HS-27A (cell line): Measurements from ENCODE around the gene IFI44.

Experiments
- DNase-seq: peaks from one replicate; pipeline ENCODE4 v3.0.0-alpha.2; 2012; ENCODE audit warnings: low read depth, missing footprints

The IFI44 gene

GRCh38 chr1:78652019-78652560 is 2.5 kb downstream of the IFI44 start:
- DNase-seq, result no peak

DNA sequence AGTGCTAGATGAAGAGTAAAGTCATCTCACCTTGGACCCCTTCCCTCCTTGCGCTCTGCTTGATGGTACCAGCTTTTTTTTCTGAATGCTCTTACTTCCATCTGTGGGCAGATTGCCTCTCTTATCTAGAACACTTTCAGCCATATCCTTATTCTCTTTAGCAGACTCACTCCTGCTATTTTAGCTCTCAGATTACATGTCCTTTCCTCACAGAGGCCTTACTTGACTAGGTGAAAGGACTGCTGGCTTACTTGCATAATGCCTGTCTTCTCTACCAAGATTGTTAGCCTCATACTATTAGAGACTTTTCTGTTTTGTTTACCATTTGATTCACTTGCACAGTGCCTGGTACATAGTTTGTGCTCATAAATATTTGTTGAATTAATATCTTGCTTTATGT is 9.3 kb downstream of the IFI44 start:
- no peak for DNase-seq

DNA sequence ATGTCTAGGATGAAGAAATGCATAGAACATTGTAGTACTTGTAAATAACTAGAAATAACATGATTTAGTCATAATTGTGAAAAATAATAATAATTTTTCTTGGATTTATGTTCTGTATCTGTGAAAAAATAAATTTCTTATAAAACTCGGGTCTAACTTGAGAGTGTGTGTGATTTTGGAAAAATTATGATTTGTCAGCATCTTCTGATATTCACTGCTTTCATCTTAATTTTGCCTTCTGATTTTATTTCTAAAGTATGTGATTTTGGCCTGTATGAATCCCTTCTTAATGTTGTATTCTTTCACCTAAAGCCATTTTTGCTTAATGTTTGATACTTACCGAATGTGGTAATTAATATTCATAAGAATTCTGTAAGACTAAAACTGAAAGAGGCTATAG is 14.3 kb downstream of the IFI44 start:
- DNase-seq, result no peak

DNA sequence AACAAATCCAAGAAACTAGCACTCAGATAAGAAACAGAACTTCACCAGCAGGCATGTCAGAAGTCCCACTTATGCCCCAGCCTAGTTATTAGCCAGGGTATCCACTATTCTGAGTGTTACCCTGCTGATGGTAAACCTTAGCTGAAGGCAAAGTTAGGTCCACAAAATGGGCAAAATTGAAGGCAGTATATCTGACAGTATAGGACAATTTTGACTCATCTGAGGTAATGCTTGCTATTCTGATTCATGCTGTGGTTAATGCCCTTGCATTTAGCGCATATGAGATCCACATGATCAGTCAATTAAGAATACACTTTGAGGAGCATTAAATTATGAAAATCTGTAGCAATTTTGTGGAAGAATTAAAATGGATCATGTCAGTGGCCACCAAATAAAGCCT is 15.1 kb downstream of the IFI44 start:
- DNase-seq, result no peak

GRCh38 chr1:78665809-78666208 is 16.2 kb downstream of the IFI44 start:
- no peak for DNase-seq

DNA sequence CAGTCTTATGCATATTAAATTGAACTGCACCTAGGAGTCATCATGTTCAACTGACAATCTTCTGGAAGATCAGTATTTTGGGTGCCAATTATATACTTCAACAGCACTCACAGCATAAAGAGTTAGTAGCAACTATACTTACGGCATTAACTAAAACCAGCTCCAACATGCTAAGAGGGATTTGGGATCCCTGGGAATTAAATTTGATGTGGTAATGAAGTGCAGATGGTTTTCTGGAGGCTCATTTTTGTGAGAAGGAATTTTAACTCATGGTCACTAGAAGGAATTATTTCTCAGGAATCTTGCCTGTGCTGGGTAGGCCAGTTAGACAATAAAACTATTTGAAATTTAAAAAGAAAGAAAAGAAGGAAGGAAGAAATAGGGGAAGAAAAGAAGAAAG is 18.3 kb downstream of the IFI44 start:
- no peak for DNase-seq

- DNase-seq, result no peak
These were observed 18.8 kb downstream of the IFI44 start for GRCh38 chr1:78668427-78668826.

DNA sequence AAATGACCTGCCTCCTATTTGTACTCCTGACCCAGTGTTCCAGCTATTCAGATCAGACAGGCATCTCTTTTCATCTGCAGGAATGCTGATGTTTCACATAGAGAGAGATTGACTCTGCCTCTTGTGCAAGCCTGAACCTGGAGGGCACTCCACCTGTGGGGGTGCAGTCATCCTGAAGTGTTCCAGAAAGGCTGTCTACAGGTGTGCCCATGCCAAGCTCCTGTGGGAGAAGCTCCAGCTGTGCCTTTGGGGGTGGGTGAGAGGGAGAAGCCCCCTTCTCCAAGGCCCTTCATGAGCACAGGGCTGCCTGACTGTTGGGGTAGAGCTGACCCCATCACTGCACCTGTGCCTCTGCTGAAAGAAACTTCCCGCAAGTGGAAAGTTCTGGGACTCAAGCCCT is 22.8 kb downstream of the IFI44 start:
- no peak for DNase-seq

- DNase-seq, result no peak
These were observed 23.5 kb downstream of the IFI44 start for GRCh38 chr1:78673120-78673519.

- no peak for DNase-seq
These were observed 26.8 kb downstream of the IFI44 start for GRCh38 chr1:78676347-78676982.

DNA sequence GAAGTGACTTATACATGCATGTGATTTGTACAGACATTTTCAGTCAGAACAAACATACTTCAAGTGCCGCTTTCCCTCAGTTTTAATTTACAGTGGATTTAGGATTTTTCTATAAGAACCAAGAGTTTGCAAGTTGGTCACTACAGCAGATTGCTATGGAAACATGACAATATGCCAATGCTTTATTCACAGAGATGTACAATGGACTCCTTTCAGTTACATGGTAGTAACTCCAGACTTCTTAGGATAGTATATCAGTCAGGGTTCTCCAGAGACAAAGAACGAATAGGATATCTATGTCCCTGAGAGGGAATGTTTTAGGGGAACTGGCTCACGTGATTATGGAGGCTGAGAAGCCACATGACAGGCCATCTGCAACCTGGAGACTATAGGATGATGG is 27.4 kb downstream of the IFI44 start:
- DNase-seq, result no peak

- no peak for DNase-seq
These were observed 28.2 kb downstream of the IFI44 start for GRCh38 chr1:78677788-78678187.

DNA sequence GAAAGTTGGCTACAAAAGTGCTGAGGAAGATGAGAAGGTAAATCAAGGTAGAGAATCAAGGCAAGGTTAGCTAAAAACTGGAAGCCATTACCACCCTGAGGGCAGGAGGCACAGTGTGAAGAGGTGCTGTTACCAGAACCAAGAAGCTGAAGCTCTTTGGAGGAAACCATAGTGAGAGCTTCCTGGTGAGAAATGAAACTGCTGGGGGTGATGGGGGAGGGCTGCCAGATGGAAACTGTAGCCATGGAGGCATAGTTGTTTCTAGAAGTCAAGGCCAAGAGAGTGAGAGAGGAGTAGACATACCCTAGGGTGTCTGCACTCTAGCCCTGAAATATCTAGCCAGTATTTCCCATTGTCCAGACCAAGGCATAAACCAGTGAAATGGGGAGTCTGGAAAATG is 28.7 kb downstream of the IFI44 start:
- DNase-seq, result no peak

DNA sequence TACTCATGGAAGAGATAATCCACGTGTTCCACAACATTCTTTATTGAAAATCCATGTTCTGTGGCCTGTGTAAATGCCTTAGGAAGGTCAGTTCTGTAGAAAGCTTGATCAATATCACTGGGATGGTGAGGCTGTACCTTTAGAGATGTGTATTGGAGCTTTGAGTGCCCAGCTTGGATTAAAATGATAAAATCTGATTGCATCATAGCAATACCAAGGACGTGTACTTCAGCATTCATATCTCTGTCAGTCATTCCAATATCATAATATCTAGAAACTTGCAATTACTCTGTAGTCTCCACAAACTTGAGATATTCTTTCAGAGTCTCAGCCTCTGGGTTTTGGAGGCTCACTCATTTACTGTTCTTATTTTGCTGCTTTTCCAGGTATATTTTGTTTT is 31.6 kb downstream of the IFI44 start:
- DNase-seq, result no peak

DNA sequence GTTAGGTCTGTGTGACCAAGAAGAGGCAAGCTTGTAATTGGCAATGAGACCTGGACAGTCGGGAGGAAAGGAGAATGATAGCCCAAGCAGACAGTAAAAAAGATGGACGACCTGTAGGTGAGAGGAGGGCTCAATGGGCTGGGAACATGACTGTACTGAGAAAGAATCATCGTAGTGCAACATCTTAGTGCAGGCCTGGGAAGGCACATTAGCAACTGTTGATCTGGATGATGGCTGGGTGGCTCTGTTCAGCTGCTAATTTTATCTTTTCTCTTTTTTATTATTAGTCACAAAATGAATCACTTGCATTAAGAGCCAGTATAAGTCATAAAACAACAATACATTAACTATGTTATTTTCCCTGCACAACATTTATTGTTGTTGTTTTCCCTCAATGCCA is 32.9 kb downstream of the IFI44 start:
- DNase-seq, result no peak

- no peak for DNase-seq
These were observed 33.4 kb downstream of the IFI44 start for GRCh38 chr1:78683079-78683478.

DNA sequence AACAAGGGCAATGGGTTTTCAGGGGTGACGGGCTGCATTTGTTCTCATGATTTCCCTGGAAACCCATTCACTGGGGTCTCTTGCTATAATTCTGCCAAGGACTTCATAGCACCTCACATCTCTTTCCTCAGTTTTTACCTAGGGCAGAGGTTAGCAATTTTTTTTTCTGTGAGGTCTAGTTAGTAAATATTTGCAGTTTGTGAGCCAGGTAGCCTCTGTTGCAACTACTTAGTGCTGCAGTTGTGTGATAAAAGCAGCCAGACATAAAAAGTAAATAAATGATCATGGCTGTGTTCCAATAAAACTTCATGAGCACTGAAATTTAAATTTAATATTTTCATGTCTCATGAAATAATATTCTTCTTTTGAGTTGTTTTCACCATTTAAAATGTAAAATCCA is 37.7 kb downstream of the IFI44 start:
- no peak for DNase-seq

- DNase-seq, result no peak
These were observed 38.3 kb downstream of the IFI44 start for GRCh38 chr1:78687914-78688313.

DNA sequence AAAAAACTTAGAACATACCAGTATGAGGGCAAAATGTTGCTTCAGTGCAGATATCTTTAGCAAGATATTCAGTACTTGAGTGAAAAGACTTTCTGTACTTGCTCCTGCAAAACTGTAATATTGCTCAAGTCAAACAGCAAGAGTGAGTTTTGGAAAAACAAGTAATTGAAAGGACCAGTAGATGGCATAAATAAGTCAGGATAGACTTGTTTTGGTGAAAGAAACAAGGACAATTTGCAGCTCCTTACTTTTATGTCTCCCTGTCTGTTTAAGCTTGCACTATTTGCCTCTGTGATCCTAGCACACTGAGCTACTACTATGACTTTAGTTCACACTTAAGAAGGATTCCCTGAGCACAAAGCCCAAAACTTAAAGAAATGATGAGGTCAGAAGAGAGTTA is 39.1 kb downstream of the IFI44 start:
- DNase-seq, result no peak

- DNase-seq, result no peak
These were observed 40.9 kb downstream of the IFI44 start for GRCh38 chr1:78690516-78690915.

DNA sequence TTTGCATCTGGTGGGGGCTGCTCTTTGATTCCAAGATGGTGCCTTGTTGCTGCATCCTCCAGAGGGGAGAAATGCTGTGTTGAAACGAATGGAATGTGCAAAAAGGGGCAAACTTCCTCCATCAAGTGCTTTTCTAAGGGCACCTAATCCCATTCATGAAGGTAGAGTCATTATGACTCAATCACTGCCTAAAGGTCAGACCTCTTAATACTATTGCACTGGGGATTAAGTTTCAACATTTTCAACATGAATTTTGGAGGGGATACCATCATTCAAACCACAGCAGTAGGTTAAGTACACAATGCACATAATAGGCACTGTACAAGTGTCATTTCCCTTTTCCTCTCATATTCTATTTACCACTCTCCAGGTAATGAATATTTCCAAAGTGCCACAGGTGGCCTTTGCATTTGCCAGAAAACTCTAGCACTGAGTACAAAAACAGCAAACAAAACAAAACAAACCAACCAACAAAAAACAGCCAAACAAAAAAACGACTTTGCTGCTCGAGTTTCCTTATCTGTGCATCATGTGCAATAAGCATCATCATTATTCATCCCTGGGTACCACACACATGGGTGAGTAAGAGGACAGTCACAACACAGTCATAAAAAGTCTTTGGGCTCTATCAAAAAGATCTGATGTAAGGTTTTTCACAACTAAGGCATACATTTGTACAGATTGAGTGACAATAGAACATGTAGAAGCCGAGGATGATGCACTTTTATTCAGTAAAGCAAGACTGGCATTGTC is 42.5 kb downstream of the IFI44 start:
- peak; percentile 64 for DNase-seq

DNA sequence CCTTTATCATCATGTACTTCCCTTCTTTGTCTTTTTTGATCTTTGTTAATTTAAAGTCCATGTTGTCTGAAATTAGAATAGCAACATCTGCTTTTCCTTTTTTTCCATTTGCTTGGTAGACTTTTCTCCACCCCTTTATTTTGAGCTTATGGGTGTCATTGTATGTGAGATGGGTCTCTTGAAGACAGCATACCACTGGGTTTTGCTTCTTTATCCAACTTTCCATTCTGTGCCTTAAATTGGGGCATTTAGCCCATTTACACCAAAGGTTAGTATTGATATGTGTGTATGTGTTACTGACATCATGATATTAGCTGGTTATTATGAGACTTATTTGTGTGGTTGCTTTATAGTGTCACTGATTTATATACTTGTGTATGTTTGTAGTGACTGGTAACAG is 50.2 kb downstream of the IFI44 start:
- DNase-seq, result no peak

DNA sequence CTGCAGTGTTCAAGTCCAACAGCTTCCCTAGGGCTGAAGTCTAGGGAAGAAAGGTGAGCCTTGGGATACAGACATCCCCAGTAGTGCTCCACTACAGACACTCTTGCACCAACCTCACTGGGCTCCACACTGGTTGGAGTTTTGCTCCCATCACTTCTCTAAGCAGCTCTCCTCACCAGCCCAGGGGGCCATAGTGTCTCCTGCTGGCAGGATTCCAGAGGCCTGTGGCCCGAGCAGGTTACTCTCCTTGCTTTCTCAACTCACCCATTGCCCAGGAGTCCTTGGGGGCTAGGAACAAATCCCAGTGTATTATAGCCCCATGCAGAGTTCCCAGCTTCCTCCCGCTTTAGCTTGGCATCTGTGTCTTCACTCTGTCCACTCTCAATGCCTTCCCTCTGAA is 52.8 kb downstream of the IFI44 start:
- no peak for DNase-seq

- DNase-seq, result no peak
These were observed 54.2 kb downstream of the IFI44 start for GRCh38 chr1:78703806-78704205.
